ENCODE results near the gene CCR7. TPM values are rescaled to one million over a fixed set of nuclear protein-coding genes. Genes with fewer than 3 reads are reported as not detected.

Gene CCR7
- total and polyA plus RNA-seq, 2 donors (not counting 1 experiment from before 2014, with no cell fraction given): 116 to 481 TPM

DNA sequence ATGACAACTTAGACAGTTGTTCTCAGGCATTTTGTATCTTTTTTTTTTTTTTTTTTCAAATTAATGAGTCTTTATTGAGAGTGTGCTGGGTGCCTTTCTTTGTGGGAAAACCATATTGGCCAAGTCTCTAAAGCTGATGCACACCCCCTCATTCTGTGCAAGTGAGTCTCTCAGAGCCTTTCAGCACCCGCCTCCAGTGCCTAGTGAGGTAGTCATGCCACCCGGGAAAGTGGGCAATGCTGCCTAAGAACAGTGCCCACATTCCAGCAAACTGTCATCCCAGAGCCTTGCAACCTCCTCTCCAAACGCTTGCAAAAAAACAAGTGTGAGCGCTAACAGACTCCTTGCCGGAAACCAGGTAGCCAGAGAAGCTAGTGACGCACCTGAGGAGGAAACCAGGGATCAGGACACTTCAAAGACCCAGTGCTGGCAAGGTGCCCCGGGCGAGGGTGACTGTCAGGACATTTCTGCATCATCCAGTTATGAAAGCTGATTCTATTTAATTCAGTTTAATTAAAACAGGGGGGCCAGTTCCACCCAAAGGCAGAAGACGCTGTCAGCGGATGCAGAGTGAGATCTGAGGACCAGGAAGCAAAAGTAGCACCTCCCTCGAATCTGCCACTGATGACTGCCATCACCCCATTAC, 47.5 kb upstream of the CCR7 start:
- no peaks in the 10 kb centered on the region for H3K27me3 Mint-ChIP-seq
- WGBS (ENCODE audit: insufficient coverage): 95% methylated on average over 9 of the region's 11 CpGs
- no peaks in the 10 kb centered on the region for H3K79me2 ChIP-seq (ENCODE audit: control insufficient read depth, insufficient read depth, low read length)
- no peak overlapping the region for H3K4me3 Mint-ChIP-seq
- no peak for TF ChIP-seq EZH2 (IDR thresholded peaks at IDR 0.05; ENCODE audit: borderline replicate concordance, insufficient read depth, low read depth, low read length, poor library complexity, severe bottlenecking)
- TF ChIP-seq, protein P1, sequence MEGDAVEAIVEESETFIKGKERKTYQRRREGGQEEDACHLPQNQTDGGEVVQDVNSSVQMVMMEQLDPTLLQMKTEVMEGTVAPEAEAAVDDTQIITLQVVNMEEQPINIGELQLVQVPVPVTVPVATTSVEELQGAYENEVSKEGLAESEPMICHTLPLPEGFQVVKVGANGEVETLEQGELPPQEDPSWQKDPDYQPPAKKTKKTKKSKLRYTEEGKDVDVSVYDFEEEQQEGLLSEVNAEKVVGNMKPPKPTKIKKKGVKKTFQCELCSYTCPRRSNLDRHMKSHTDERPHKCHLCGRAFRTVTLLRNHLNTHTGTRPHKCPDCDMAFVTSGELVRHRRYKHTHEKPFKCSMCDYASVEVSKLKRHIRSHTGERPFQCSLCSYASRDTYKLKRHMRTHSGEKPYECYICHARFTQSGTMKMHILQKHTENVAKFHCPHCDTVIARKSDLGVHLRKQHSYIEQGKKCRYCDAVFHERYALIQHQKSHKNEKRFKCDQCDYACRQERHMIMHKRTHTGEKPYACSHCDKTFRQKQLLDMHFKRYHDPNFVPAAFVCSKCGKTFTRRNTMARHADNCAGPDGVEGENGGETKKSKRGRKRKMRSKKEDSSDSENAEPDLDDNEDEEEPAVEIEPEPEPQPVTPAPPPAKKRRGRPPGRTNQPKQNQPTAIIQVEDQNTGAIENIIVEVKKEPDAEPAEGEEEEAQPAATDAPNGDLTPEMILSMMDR (IDR thresholded peaks at IDR 0.05): no peak
- no peaks in the 10 kb centered on the region for H4K20me1 ChIP-seq (ENCODE audit: control insufficient read depth, insufficient read depth, low read length, poor library complexity, severe bottlenecking)
- H3K36me3 ChIP-seq (replicated peaks in 1 of 2; ENCODE audit: control extremely low read depth in 1 of 2, control insufficient read depth in 1 of 2, extremely low read depth in 1 of 2, insufficient read depth in 2 of 2, low read length in 1 of 2): no peaks in the 10 kb centered on the region
- H3K9me3 Mint-ChIP-seq (ENCODE audit: insufficient read depth): no peaks in the 10 kb centered on the region
- no peak overlapping the region for H3K27ac ChIP-seq (ENCODE audit: low read length in 2 of 2)
- no peaks in the 10 kb centered on the region for H3K9me3 ChIP-seq (ENCODE audit: control extremely low read depth in 1 of 3, control insufficient read depth in 2 of 3, insufficient read depth in 1 of 3, low read length in 2 of 3)
- peaks cover 52 to 58% of the 10 kb centered on the region in 2 donors for H3K4me1 ChIP-seq (ENCODE audit: control insufficient read depth in 2 of 2, insufficient read depth in 2 of 2, low read length in 2 of 2)
- H3K27ac Mint-ChIP-seq: peak overlapping the region; percentile 86
- no peaks in the 10 kb centered on the region for H3K27me3 ChIP-seq (replicated peaks in 1 of 4; ENCODE audit: control extremely low read depth in 1 of 4, control insufficient read depth in 3 of 4, insufficient read depth in 4 of 4, low read length in 3 of 4)
- no peak overlapping the region for H2AFZ ChIP-seq (ENCODE audit: insufficient read depth, low read depth, low read length, poor library complexity, severe bottlenecking)
- no peak overlapping the region for H3K9ac ChIP-seq (ENCODE audit: low read length)
- intact Hi-C loops (cut with micrococcal nuclease): no loop called here
- no peak for ATAC-seq (ENCODE audit: low read depth)
- no peak for DNase-seq
- POLR2A ChIA-PET: interaction anchor here (0.7 to 6.1 kb wide), 3 partner anchors 12 to 63 kb away, joined by 4 to 132 read pairs (median 6); partner anchors contain the start of gene CCR7
- no peak overlapping the region for H3K4me3 ChIP-seq (ENCODE audit: control extremely low read depth in 1 of 5, extremely low read depth in 1 of 5, insufficient read depth in 1 of 5, low read depth in 2 of 5, low read length in 4 of 5)
- peaks cover 73% of the 10 kb centered on the region for H3K4me1 Mint-ChIP-seq
- CTCF ChIA-PET: interaction anchor here (3.6 to 11.9 kb wide), 2 partner anchors 15 to 53 kb away, joined by 37 to 634 read pairs; partner anchors contain the start of gene CCR7
- no peak overlapping the region for H3K4me2 ChIP-seq (replicated peaks; ENCODE audit: low read depth, low read length, poor library complexity, severe bottlenecking)

GRCh38 chr17:40611840-40612474, 46.7 kb upstream of the CCR7 start:
- no peaks in the 10 kb centered on the region for H3K27me3 Mint-ChIP-seq
- no peak overlapping the region for H2AFZ ChIP-seq (ENCODE audit: insufficient read depth, low read depth, low read length, poor library complexity, severe bottlenecking)
- ChIA-PET CTCF (interaction anchor here (2.5 to 11.9 kb wide), 2 partner anchors 8 to 53 kb away, joined by 9 to 634 read pairs; partner anchors contain the start of gene CCR7), POLR2A (no interaction called here)
- no peaks in the 10 kb centered on the region for H3K9me3 ChIP-seq (ENCODE audit: control extremely low read depth in 1 of 3, control insufficient read depth in 2 of 3, insufficient read depth in 1 of 3, low read length in 2 of 3)
- H3K4me3 ChIP-seq (ENCODE audit: control extremely low read depth in 1 of 5, extremely low read depth in 1 of 5, insufficient read depth in 1 of 5, low read depth in 2 of 5, low read length in 4 of 5): no peak overlapping the region
- H3K4me1 ChIP-seq (ENCODE audit: control insufficient read depth in 2 of 2, insufficient read depth in 2 of 2, low read length in 2 of 2): peaks cover 51 to 54% of the 10 kb centered on the region in 2 donors
- H3K9me3 Mint-ChIP-seq (ENCODE audit: insufficient read depth): no peaks in the 10 kb centered on the region
- H3K4me2 ChIP-seq (replicated peaks; ENCODE audit: low read depth, low read length, poor library complexity, severe bottlenecking): no peak overlapping the region
- H3K79me2 ChIP-seq (ENCODE audit: control insufficient read depth, insufficient read depth, low read length): no peaks in the 10 kb centered on the region
- intact Hi-C loops (cut with micrococcal nuclease): no loop called here
- DNase-seq (no peak), ATAC-seq (ENCODE audit: low read depth) (no peak)
- WGBS (ENCODE audit: insufficient coverage): 100% methylated on average over 3 of the region's 7 CpGs
- H3K27ac Mint-ChIP-seq: peak overlapping the region; percentile 77
- H3K27ac ChIP-seq (ENCODE audit: low read length in 2 of 2): no peak overlapping the region
- no peak overlapping the region for H3K4me3 Mint-ChIP-seq
- H4K20me1 ChIP-seq (ENCODE audit: control insufficient read depth, insufficient read depth, low read length, poor library complexity, severe bottlenecking): no peaks in the 10 kb centered on the region
- TF ChIP-seq, protein P1 (IDR thresholded peaks at IDR 0.05): no peak
- TF ChIP-seq EZH2 (IDR thresholded peaks at IDR 0.05; ENCODE audit: borderline replicate concordance, insufficient read depth, low read depth, low read length, poor library complexity, severe bottlenecking): no peak
- no peaks in the 10 kb centered on the region for H3K36me3 ChIP-seq (replicated peaks in 1 of 2; ENCODE audit: control extremely low read depth in 1 of 2, control insufficient read depth in 1 of 2, extremely low read depth in 1 of 2, insufficient read depth in 2 of 2, low read length in 1 of 2)
- H3K9ac ChIP-seq (ENCODE audit: low read length): no peak overlapping the region
- H3K4me1 Mint-ChIP-seq: peaks cover 68% of the 10 kb centered on the region
- H3K27me3 ChIP-seq (replicated peaks in 1 of 4; ENCODE audit: control extremely low read depth in 1 of 4, control insufficient read depth in 3 of 4, insufficient read depth in 4 of 4, low read length in 3 of 4): no peaks in the 10 kb centered on the region
